ENCODE data around the gene IL4I1.

DNA sequence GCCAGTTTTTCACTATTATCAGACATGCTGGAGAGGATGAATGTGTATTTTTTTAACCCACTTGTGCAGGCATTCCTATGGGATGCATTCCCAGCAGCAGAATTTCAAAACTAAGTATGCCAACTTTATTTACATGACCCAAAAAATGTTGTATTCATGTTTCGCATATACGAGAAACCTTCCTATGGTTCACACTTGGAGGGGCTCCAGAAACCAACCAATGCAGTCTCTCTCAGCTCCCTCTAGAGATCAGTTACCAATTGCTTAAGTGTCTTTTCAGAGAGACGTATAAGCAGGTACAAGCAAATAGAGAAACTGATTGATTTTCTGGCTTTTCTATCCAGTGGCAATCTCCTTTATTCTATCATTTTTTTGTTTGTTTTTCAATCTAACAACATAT, 51.3 kb downstream of the IL4I1 start:
- TF ChIP-seq EZH2 (IDR thresholded peaks at IDR 0.05) (no peak), CTCF (IDR thresholded peaks at IDR 0.05 in 2 of 3, conservative IDR thresholded peaks at IDR 0.05 in 1 of 3; ENCODE audit: borderline replicate concordance in 1 of 3, insufficient read depth in 1 of 3, low read depth in 2 of 3, low read length in 2 of 3) (no peak), ZBTB33 (IDR thresholded peaks at IDR 0.05; ENCODE audit: extremely low read depth, insufficient replicate concordance, low read length) (no peak), POLR2A (IDR thresholded peaks at IDR 0.05; ENCODE audit: borderline replicate concordance, extremely low read depth, insufficient read depth, insufficient read length) (no peak), JUND (IDR thresholded peaks at IDR 0.05) (no peak), ZNF274 (IDR thresholded peaks at IDR 0.05; ENCODE audit: low read depth, low read length) (no peak), EGR1 (IDR thresholded peaks at IDR 0.05; ENCODE audit: low read depth) (no peak)
